Ovary (tissue), 3 donors: ENCODE data around the gene LGR4.

Experiments
- CTCF ChIP-seq, 3 donors: fragments of 450-650 bp in 2 of 3; fragments of 200-600 bp in 1 of 3; IDR thresholded peaks; one replicate each; pipeline versions ENCODE4 v1.5.1 to v1.8.0; 2016 to 2022; ENCODE audit warnings: antibody characterized with exemption in 3 of 3, mild to moderate bottlenecking in 1 of 3
- EP300 ChIP-seq: sonication (generic); formaldehyde crosslinking; IDR thresholded peaks from one replicate; pipeline ENCODE4 v1.6.1; 2017; ENCODE audit warnings: antibody characterized with exemption
- donor health status: DM: no; HTN: no; CAD: no.

GRCh38 chr11:27413218-27413617 is 59.4 kb downstream of the LGR4 start:
- TF ChIP-seq CTCF (IDR thresholded peaks at IDR 0.05) (no peak), EP300 (no peak)
